ENCODE results near the gene KCNC1. TPM values are rescaled to one million over a fixed set of nuclear protein-coding genes. Genes with fewer than 3 reads are reported as not detected.

KCNC1 gene
- total and polyA plus RNA-seq, 2 of the 13 experiments (the other 11 are each of a cell fraction or from before 2014, with no cell fraction given): 0.01 to 0.04 TPM

GRCh38 chr11:17813391-17814059, 78.9 kb downstream of the KCNC1 start:
- Histone ChIP-seq H3K4me2 (ENCODE audit: low read depth, low read length) (no peak overlapping the region), H3K4me3 (replicated peaks in 1 of 3; ENCODE audit: insufficient read depth in 1 of 3, low read depth in 2 of 3, low read length in 3 of 3) (no peak overlapping the region), H3K79me2 (ENCODE audit: insufficient read depth, low read length) (no peaks in the 10 kb centered on the region), H3K36me3 (replicated peaks in 1 of 2; ENCODE audit: control insufficient read depth in 1 of 2, insufficient read depth in 2 of 2, low read length in 2 of 2) (peaks cover 0 to 2% of the 10 kb centered on the region in 2 experiments; a peak in 1 of 5 replicates), H3K27me3 (ENCODE audit: control insufficient read depth in 1 of 2, insufficient read depth in 2 of 2, low read length in 2 of 2) (no peaks in the 10 kb centered on the region), H3K27ac (ENCODE audit: extremely low read length, insufficient read depth, low read length) (no peak overlapping the region), H4K20me1 (ENCODE audit: insufficient read depth, low read length) (no peaks in the 10 kb centered on the region), H2AFZ (ENCODE audit: low read length) (no peak overlapping the region), H3K9ac (ENCODE audit: insufficient read depth, low read depth, low read length) (no peak overlapping the region), H3K9me3 (ENCODE audit: low read length) (no peaks in the 10 kb centered on the region), H3K4me1 (ENCODE audit: insufficient read depth, low read length) (no peaks in the 10 kb centered on the region)
- BruUV-seq (replicated peaks): no TSS peak
- CTCF ChIA-PET (ENCODE audit: low intra/inter-chr PET ratio, low total read pairs): no interaction called here
- no peak for TF ChIP-seq ZZZ3 (CRISPR knock-in tag; IDR thresholded peaks at IDR 0.05; ENCODE audit: borderline replicate concordance)
- no peak for TF ChIP-seq LRRFIP1 (CRISPR knock-in tag; conservative IDR thresholded peaks at IDR 0.05)
- no peak for TF ChIP-seq PLSCR1 (CRISPR knock-in tag; IDR thresholded peaks at IDR 0.05; ENCODE audit: borderline replicate concordance)
- no peak for TF ChIP-seq ZBTB34 (CRISPR knock-in tag; IDR thresholded peaks at IDR 0.05)
- no peak for TF ChIP-seq ZNF274 (CRISPR knock-in tag; IDR thresholded peaks at IDR 0.05)
- no peak for TF ChIP-seq THAP7 (CRISPR knock-in tag; IDR thresholded peaks at IDR 0.05)
- TF ChIP-seq HINFP (CRISPR knock-in tag; IDR thresholded peaks at IDR 0.05; ENCODE audit: low read depth): no peak
- no peak for TF ChIP-seq SIN3B (IDR thresholded peaks at IDR 0.05; ENCODE audit: low read length)
- no peak for TF ChIP-seq ZKSCAN8 (CRISPR knock-in tag; IDR thresholded peaks at IDR 0.05; ENCODE audit: borderline replicate concordance)
- TF ChIP-seq HDAC1 (CRISPR knock-in tag; IDR thresholded peaks at IDR 0.05): no peak
- TF ChIP-seq SMARCE1 (IDR thresholded peaks at IDR 0.05; ENCODE audit: borderline replicate concordance): no peak
- TF ChIP-seq SMAD3 (CRISPR knock-in tag; IDR thresholded peaks at IDR 0.05): no peak
- no peak for TF ChIP-seq RELA (CRISPR knock-in tag; IDR thresholded peaks at IDR 0.05)
- no peak for TF ChIP-seq KLF16 (CRISPR knock-in tag; IDR thresholded peaks at IDR 0.05)
- no peak for TF ChIP-seq E2F1 (CRISPR knock-in tag; IDR thresholded peaks at IDR 0.05)
- no peak for TF ChIP-seq TP53 (CRISPR knock-in tag; conservative IDR thresholded peaks at IDR 0.05)
- intact Hi-C loops (cut with micrococcal nuclease; ENCODE audit: unreplicated experiment) (no loop called here), in situ Hi-C loops (cut with HindIII; ENCODE audit: extremely low pct_ligation_motif_present, low pct_unique_long_range_greater_than_20kb) (no loop called here)
- POLR2A ChIA-PET: no interaction called here
- 97% methylated on average over 2 of the region's 2 CpGs for WGBS (ENCODE audit: low lambda C conversion rate)
- no peak for DNase-seq (ENCODE audit: low spot score)
- FAIRE-seq: no peak
- ATAC-seq: no peak

All from HepG2 (cell line).